HG02885 (cell line): Measurements from ENCODE around the gene MCF2L2.

Source experiments
- ATAC-seq: cut with Tn5 transposase; IDR thresholded peaks from one replicate; pipeline ENCODE4 v1.9.1; 2021; ENCODE audit warnings: mild to moderate bottlenecking; ENCODE audit not compliant: unreplicated experiment, poor library complexity

MCF2L2 gene

GRCh38 chr3:183410280-183410679 is 18.1 kb downstream of the MCF2L2 start:
- no peak for ATAC-seq

DNA sequence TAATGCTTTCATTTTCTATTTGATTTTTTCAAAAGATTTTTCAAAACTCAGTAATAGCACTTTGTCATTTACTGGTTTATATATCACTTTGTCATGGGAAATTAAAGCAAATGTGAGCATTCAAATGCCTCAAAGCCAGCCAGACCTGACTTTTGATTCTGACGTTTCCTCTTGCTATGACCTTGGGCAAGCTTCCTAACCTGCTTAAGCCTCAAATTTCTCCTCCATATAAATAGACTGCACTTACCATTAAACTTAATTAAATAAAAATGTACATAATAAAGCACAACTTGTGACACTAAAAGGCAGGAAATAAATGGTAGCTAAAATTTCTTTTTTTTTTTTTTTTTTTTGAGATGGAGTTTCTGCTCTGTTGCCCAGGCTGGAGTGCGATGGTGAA is 19.2 kb downstream of the MCF2L2 start:
- ATAC-seq: no peak

DNA sequence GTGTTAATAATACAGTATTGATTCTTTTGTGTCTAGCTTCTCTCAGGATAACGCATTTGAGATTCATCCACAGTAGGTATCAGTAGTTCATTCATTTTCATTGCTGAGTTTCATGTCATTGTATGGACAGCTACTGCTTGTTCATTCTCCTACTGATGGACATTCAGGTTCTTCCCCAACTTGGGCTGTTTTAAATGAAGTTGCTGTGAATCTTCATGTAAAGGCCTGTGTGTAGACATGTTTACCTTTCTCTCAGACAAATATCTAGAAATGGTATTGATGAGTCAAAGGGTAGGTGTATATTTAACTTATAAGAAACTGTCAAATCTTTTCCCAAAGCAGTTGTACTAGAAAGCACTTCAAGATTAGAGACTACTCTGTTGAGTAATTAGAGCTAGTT is 26.7 kb downstream of the MCF2L2 start:
- ATAC-seq: no peak

GRCh38 chr3:183400352-183400751 is 28.1 kb downstream of the MCF2L2 start:
- ATAC-seq: no peak

GRCh38 chr3:183396662-183397391 is 31.6 kb downstream of the MCF2L2 start:
- ATAC-seq: no peak

- no peak for ATAC-seq
These were observed 34.3 kb downstream of the MCF2L2 start for GRCh38 chr3:183394150-183394549.

- no peak for ATAC-seq
These were observed 34.8 kb downstream of the MCF2L2 start for GRCh38 chr3:183393625-183394024.

DNA sequence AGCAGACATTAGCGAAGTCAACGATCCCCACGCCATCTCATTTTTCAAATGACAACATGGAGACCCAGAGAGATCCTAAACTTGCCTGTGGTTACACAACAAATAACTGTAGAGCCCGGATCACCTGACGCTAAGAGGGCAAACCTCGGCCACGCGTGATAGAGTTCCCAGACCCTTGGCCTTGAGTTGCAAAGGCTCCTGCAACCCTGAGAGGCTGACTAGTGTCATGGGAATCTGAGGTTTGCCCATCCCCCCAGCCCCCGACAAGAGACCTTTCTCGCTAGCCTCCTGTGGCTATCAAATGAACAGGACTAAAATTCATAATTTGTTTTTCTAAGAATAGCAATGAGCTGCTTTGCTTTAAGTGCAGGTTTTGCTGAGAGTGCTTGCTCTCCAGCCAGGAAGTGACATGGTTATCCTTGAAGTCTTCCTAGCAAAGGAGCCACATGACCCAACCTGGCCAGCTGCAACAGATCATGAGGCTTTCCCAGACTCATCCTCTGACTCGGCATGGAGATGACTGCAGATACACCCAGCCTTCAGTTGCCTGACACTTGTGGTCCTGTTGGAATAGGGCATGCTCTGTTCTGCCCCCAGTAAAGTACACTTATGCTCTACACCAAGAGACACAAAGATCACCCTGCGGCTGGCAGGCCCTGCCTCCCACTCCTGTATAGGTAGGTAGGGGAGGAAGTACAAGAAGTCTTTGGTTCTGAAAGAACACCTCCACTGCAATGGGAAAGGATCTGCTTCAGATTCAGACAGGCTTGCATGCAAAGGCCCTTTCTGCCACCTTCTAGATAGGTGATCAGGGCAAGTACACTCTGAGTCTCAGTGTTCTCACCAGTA is 36.0 kb downstream of the MCF2L2 start:
- ATAC-seq: no peak

GRCh38 chr3:183391460-183391859 is 37.0 kb downstream of the MCF2L2 start:
- ATAC-seq: no peak

- no peak for ATAC-seq
These were observed 37.6 kb downstream of the MCF2L2 start for GRCh38 chr3:183390844-183391243.

DNA sequence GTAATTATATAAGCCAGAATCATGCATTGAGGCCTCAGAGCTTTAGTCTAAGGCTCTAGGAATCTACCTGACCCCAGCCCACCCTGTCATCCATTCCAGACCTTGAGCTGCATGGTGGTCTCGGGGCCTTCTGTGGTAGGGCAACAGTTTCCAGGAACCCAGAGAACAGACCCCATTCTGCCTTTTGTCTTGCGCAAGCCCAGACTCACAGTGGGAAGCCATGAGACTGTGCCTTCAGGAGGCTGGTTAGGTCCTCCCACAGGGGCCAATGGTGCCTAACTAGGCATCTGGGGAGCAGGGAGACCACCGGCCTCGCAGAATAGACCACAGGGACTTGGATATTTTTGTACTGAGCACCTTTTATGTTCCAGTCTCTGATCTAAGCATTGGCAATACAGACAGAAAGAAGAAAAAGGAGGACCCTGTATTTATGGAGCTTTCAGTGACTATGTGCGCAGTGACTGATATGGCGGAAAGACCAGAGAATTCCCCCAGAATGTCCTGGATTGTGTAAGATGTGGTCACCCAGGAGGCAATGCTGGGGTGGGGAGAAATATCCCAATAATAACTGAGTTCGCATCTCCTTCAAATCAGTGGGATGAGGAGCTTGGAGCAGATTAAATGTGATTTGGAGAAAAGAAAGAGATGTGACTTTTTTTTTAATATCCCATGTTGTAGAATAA is 40.1 kb downstream of the MCF2L2 start:
- ATAC-seq: no peak

DNA sequence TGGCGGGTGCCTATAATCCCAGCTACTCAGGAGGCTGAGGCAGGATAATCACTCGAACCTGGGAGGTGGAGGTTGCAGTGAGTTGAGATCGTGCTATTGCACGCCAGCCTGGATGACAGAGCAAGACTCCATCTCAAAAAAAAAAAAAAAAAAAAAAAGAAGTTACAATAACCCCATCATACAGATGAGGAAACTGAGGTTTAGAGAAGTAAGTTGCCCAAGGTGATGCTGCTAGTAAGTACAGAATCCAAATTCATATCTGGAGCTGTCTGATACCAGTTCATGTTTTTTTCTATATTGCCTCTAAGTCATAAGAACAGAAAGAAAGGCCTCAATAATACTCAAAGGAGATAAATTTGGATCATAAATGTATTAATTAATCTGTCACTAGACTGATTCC is 40.6 kb downstream of the MCF2L2 start:
- ATAC-seq: no peak

DNA sequence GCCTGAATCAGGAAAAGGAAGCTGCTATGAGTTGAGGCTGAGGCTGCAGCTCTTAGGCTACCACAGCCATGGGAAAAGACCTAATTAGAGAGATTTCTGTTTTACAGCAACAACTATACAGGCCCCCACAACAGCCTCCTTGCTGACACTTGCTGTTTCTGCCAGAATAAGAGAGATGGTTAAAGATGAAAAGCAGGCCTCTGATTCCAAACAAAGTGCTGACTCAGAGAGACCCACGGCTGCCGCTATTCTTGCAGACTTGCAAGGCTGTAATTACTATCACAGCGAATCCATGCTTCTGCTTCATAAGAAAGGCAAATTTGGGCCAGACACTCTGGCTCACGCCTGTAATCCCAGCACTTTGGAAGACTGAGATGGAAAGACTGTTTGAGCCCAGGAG is 41.8 kb downstream of the MCF2L2 start:
- no peak for ATAC-seq

GRCh38 chr3:183385698-183386613 is 42.5 kb downstream of the MCF2L2 start:
- peak; percentile 69 for ATAC-seq

GRCh38 chr3:183381673-183382072 is 46.7 kb downstream of the MCF2L2 start:
- ATAC-seq: peak; percentile 33

DNA sequence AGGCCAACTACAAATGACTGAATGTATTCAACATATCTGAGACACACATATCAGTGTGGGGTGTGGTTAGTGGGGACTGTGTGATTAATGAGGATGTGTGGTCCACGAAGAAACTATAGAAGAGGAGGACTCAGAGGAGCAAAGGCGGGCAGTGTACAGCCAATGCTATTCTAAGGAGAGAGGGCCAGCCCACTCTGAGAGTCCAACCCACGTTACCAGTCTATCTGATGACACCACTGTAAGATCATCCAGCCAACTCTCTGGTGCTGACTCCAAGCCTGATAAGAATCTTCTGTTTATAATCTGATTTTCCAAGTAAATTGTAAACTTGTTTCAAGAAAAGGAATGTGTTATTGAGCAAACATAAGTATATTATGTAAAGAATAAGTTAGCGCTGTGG is 47.2 kb downstream of the MCF2L2 start:
- ATAC-seq: peak; percentile 37

- ATAC-seq: no peak
These were observed 49.5 kb downstream of the MCF2L2 start for GRCh38 chr3:183378951-183379350.

- ATAC-seq: no peak
These were observed 49.9 kb downstream of the MCF2L2 start for GRCh38 chr3:183378545-183378944.

DNA sequence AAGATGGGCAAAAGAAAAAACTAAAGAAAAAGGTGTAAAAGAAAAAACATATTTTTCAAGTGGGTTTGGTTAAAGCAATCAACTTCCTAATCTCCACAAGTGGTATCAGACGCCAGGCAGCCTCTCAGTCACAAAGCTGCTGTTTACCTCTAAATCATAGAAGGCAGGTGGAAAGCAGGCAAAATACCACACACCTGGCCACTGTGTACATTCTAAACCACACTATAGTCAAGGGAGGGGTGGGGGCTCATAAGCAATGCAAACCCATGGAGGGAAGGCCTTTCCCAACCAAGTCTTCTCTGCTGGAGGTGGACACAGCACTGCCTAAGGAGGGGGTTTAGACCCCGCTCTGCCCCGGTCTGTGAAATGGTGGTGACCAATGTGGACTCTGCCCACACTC is 50.4 kb downstream of the MCF2L2 start:
- no peak for ATAC-seq

GRCh38 chr3:183377307-183377959 is 51.0 kb downstream of the MCF2L2 start:
- ATAC-seq: peak; percentile 34
